Forelimb muscle (tissue), 1 donor: ENCODE results near the gene CD52. TPM values are rescaled to one million over a fixed set of nuclear protein-coding genes. Genes with fewer than 3 reads are reported as not detected.
"Not testable (repeated sequence)": the region's sequence is repeated elsewhere in the genome, so short reads cannot be mapped to it uniquely, and the experiment has no call there.

Source experiments
- DNase-seq: peaks from one replicate; pipeline ENCODE4 v3.0.0-alpha.2; 2013; ENCODE audit warnings: low read depth
- polyA plus RNA-seq: library from polyadenylated mRNA; unstranded; fragments of 120-200 nt; gene quantifications from one replicate; pipeline ENCODE4 v1.2.1, GENCODE V29; 2013; ENCODE audit not compliant: insufficient read length

Gene CD52
- polyA plus RNA-seq, 1 donor: 1.3 TPM

GRCh38 chr1:26302733-26303405 lies 14.9 kb upstream of the CD52 start:
- DNase-seq: no peak

GRCh38 chr1:26305667-26306289 lies 12.0 kb upstream of the CD52 start:
- no peak for DNase-seq

GRCh38 chr1:26306290-26307229 lies 11.2 kb upstream of the CD52 start, which contains the start of gene UBXN11:
Gene UBXN11, minus strand, starts transcription at chr1:26306636. Its CDS starts 3,753 bp downstream, at chr1:26302883.
- peak; percentile 59 for DNase-seq

GRCh38 chr1:26307363-26307781 lies 10.4 kb upstream of the CD52 start:
- no peak for DNase-seq

GRCh38 chr1:26307966-26308899 lies 9.5 kb upstream of the CD52 start:
- not testable (repeated sequence) for DNase-seq

GRCh38 chr1:26314501-26314900 lies 3.3 kb upstream of the CD52 start:
- DNase-seq: no peak

GRCh38 chr1:26315874-26316850 lies 1.6 kb upstream of the CD52 start:
- DNase-seq: no peak

- no peak for DNase-seq
Observed at GRCh38 chr1:26317146-26317545, 612 bp upstream of the CD52 start.

GRCh38 chr1:26318338-26319064 lies 743 bp downstream of the CD52 start:
- no peak for DNase-seq

- no peak for DNase-seq
Observed at GRCh38 chr1:26320896-26321295, 3.1 kb downstream of the CD52 start.

- DNase-seq: peak; percentile 40
Observed at GRCh38 chr1:26321315-26322041, 3.7 kb downstream of the CD52 start.

GRCh38 chr1:26322042-26322331 lies 4.2 kb downstream of the CD52 start:
- DNase-seq: no peak

- no peak for DNase-seq
Observed at GRCh38 chr1:26323382-26323781, 5.6 kb downstream of the CD52 start.

GRCh38 chr1:26324550-26324949 lies 6.8 kb downstream of the CD52 start:
- no peak for DNase-seq

GRCh38 chr1:26327956-26328362 lies 10.2 kb downstream of the CD52 start:
- no peak for DNase-seq

- DNase-seq: no peak
Observed at GRCh38 chr1:26328597-26328996, 10.8 kb downstream of the CD52 start.

- DNase-seq: not testable (repeated sequence)
Observed at GRCh38 chr1:26329380-26329779, 11.6 kb downstream of the CD52 start.

- no peak for DNase-seq
Observed at GRCh38 chr1:26330276-26330675, 12.5 kb downstream of the CD52 start.

- DNase-seq: not testable (repeated sequence)
Observed at GRCh38 chr1:26333312-26333711, 15.6 kb downstream of the CD52 start.
